Esophagus mucosa (tissue), 1 donor: ENCODE results near the gene ABCB11. TPM values are rescaled to one million over a fixed set of nuclear protein-coding genes. Genes with fewer than 3 reads are reported as not detected.
"Not testable (repeated sequence)": the region's sequence is repeated elsewhere in the genome, so short reads cannot be mapped to it uniquely, and the experiment has no call there.

ENCODE experiments used
- ATAC-seq: fragments of 200-7000 bp; cut with Tn5 transposase; one replicate; pipeline ENCODE4 v1.9.1; 2020
- total RNA-seq: library from RNA; stranded (reverse); gene quantifications from one replicate; pipeline ENCODE4 v1.2.4, GENCODE V29; 2023
- donor health status: DM: yes; HTN: yes; CAD: no.

The ABCB11 gene
- total RNA-seq, 1 donor from 2014 or later = not detected

DNA sequence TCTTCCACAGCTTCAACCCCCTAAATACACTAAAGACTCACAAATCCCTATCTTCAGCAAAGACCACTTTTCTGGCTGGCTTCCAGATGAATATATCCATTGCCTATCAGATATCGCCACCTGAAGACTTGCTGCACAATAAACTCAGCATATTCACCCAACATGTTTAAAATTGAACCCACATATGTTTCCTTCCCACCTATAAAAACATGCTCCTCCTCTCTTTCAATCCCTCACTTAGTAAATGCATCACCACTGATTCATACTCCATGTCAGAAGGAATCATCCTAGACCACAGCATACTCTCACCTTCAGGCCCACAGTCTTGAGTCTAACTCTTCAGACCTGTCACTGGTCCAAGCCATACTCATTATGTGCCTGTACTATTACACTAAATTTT lies 146.1 kb downstream of the ABCB11 start:
- no peak for ATAC-seq

DNA sequence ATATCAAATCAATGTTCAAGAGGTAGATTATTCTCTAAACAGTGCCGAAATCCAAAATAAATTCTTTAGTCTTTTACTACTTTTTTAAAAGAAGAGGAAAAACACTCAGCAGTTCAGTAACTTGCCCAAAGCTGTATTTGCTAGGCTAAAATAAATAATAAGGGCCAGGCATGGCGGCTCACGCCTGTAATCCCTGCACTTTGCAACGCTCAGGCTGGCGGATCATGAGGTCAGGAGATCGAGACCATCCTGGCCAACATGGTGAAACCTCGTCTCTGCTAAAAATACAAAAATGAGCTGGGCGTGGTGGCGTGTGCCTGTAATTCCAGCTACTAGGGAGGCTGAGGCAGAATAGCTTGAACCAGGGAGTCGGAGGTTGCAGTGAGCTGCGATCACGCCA lies 149.0 kb downstream of the ABCB11 start:
- not testable (repeated sequence) for ATAC-seq

DNA sequence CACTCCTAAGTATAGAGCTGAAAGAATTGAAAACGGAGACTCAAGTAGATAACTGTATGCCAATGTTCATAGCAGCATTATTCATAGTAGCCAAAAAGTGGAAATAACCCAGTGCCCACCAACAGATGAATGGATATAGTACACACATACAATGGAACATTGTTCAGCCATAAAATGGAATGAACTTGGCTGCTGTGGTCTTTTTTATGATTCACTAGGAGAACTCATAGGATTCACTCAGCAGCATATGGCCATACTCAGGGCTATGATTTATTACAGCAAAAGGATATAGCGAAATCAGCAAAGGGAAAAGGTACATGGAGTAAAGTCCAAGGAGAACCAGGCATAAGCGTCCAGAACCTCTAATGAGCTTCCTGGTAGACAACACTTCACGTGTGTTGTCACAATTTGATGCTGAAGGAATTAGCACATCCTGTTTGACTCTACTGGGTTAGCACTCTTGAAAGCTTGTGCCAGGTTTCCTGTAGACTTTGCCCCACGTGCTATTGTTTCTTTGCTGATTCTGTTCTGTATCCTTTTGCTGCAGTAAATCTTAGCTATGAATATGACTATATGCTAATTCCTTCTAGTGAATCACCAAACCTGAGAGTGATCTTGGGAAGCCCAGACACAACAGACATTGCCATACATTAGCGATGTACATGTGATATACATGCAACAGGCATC lies 156.6 kb downstream of the ABCB11 start:
- no peak for ATAC-seq

DNA sequence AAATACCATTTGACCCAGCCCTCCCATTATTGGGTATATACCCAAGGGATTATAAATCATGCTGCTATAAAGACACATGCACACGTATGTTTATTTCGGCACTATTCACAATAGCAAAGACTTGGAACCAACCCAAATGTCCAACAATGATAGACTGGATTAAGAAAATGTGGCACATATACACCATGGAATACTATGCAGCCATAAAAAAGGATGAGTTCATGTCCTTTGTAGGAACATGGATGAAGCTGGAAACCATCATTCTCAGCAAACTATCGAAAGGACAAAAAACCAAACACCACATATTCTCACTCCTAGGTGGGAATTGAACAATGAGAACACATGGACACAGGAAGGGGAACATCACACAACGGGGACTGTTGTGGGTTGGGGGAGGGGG lies 160.3 kb downstream of the ABCB11 start:
- not testable (repeated sequence) for ATAC-seq

Other genes starting within 250 kb of the ABCB11 start
- gene NOSTRIN, start 228.7 kb downstream of the ABCB11 start, total RNA-seq = 3.6 TPM
- gene SPC25, start 140.9 kb downstream of the ABCB11 start, total RNA-seq = 6.0 TPM
- not detected for gene G6PC2, start 130.0 kb downstream of the ABCB11 start, total RNA-seq
- gene DHRS9, start 38.2 kb upstream of the ABCB11 start, total RNA-seq = 23.8 TPM